WTC11 (cell line): ENCODE results near the gene ENAH.

Experiments
- ATF2 ChIP-seq: sonication (generic); formaldehyde crosslinking; IDR thresholded peaks from 2 replicates; pipeline ENCODE4 v1.8.1; 2022; ENCODE audit warnings: low read depth, missing genetic modification reagents, borderline replicate concordance
- ELF4 ChIP-seq: sonication (generic); formaldehyde crosslinking; IDR thresholded peaks from 2 replicates; pipeline ENCODE4 v1.8.1; 2022; ENCODE audit warnings: low read depth, mild to moderate bottlenecking, moderate library complexity, missing genetic modification reagents
- TF ChIP-seq, protein P1 (sequence below): fragments of 200-600 bp; IDR thresholded peaks from 2 replicates; pipeline ENCODE4 v1.8.0; 2022; ENCODE audit warnings: antibody characterized with exemption
- TF ChIP-seq, protein P2 (sequence below): sonication (generic); formaldehyde crosslinking; IDR thresholded peaks from 2 replicates; pipeline ENCODE4 v1.8.1; 2023; ENCODE audit warnings: mild to moderate bottlenecking, missing genetic modification reagents
- TF ChIP-seq, protein P3 (sequence below): sonication (generic); formaldehyde crosslinking; conservative IDR thresholded peaks from 2 replicates; pipeline ENCODE4 v1.8.1; 2022; ENCODE audit warnings: mild to moderate bottlenecking, missing genetic modification reagents

DNA sequence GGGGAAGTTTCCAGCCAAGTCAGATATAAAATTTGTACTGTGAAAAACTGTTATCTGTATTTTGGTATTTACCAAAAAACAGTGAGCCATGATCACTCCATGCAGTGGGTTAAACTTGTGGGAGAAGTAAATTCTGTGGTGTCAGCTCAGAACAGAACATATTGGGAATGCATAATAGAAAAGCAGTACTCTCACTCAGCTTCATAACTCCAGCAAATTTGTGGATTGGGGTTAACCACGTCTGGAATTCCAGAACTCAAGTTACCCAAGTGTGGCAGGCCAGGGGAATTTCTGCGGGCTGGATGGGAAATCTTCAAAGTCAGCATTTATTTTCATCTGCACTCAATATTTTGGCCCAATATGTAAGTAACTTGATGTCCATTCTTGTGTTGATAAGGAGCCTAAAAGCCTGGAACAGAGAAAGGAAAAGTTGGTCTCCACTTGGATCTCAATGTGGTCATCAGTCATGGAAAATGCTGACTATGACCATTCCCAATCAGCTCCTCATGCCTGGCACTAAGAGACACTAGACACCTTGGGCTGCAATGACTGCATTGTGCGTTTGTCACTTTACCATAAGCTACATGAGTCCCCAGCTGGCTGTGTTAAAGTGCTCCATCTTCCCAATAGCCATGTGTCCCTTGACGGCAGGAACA, 39.1 kb upstream of the ENAH start:
- TF ChIP-seq ELF4 (no peak), ATF2 (CRISPR knock-in tag) (no peak)
- TF ChIP-seq, protein P1, sequence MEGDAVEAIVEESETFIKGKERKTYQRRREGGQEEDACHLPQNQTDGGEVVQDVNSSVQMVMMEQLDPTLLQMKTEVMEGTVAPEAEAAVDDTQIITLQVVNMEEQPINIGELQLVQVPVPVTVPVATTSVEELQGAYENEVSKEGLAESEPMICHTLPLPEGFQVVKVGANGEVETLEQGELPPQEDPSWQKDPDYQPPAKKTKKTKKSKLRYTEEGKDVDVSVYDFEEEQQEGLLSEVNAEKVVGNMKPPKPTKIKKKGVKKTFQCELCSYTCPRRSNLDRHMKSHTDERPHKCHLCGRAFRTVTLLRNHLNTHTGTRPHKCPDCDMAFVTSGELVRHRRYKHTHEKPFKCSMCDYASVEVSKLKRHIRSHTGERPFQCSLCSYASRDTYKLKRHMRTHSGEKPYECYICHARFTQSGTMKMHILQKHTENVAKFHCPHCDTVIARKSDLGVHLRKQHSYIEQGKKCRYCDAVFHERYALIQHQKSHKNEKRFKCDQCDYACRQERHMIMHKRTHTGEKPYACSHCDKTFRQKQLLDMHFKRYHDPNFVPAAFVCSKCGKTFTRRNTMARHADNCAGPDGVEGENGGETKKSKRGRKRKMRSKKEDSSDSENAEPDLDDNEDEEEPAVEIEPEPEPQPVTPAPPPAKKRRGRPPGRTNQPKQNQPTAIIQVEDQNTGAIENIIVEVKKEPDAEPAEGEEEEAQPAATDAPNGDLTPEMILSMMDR: no peak
- TF ChIP-seq, protein P2, sequence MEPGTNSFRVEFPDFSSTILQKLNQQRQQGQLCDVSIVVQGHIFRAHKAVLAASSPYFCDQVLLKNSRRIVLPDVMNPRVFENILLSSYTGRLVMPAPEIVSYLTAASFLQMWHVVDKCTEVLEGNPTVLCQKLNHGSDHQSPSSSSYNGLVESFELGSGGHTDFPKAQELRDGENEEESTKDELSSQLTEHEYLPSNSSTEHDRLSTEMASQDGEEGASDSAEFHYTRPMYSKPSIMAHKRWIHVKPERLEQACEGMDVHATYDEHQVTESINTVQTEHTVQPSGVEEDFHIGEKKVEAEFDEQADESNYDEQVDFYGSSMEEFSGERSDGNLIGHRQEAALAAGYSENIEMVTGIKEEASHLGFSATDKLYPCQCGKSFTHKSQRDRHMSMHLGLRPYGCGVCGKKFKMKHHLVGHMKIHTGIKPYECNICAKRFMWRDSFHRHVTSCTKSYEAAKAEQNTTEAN: no peak
- TF ChIP-seq, protein P3, sequence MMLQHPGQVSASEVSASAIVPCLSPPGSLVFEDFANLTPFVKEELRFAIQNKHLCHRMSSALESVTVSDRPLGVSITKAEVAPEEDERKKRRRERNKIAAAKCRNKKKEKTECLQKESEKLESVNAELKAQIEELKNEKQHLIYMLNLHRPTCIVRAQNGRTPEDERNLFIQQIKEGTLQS: no peak
